Activated gamma-delta T cell treated with Interleukin-2 at 50 U/mL for 16 hours (primary cell): Measurements from ENCODE around the gene MSMO1.

Experiments
- DNase-seq: peaks from one replicate; pipeline ENCODE4 v3.0.0-alpha.2; 2020

The MSMO1 gene

GRCh38 chr4:165361810-165362209, 34.3 kb downstream of the MSMO1 start:
- no peak for DNase-seq

- DNase-seq: no peak
These were observed 37.1 kb downstream of the MSMO1 start for GRCh38 chr4:165364452-165365080.

- DNase-seq: no peak
These were observed 39.6 kb downstream of the MSMO1 start for GRCh38 chr4:165367040-165367439.

GRCh38 chr4:165368114-165368513, 40.6 kb downstream of the MSMO1 start:
- DNase-seq: no peak

- no peak for DNase-seq
These were observed 41.1 kb downstream of the MSMO1 start for GRCh38 chr4:165368567-165368966.

- no peak for DNase-seq
These were observed 42.1 kb downstream of the MSMO1 start for GRCh38 chr4:165369522-165369921.

- no peak for DNase-seq
These were observed 43.1 kb downstream of the MSMO1 start for GRCh38 chr4:165370530-165370929.

- DNase-seq: no peak
These were observed 48.0 kb downstream of the MSMO1 start for GRCh38 chr4:165375465-165375864.

GRCh38 chr4:165378398-165378744, 50.9 kb downstream of the MSMO1 start:
- DNase-seq: no peak

- peak; percentile 39 for DNase-seq
These were observed 51.5 kb downstream of the MSMO1 start, which contains the start of gene CPE for GRCh38 chr4:165378745-165379677. Gene CPE (plus strand): TSS chr4:165379008. CDS start chr4:165379222, 214 bp downstream.

GRCh38 chr4:165379678-165380064, 52.2 kb downstream of the MSMO1 start:
- DNase-seq: no peak

GRCh38 chr4:165380805-165381204, 53.3 kb downstream of the MSMO1 start:
- DNase-seq: no peak

GRCh38 chr4:165381821-165382373, 54.4 kb downstream of the MSMO1 start:
- DNase-seq: no peak

GRCh38 chr4:165382640-165383039, 55.2 kb downstream of the MSMO1 start:
- no peak for DNase-seq

GRCh38 chr4:165383591-165384073, 56.2 kb downstream of the MSMO1 start:
- no peak for DNase-seq

GRCh38 chr4:165384186-165384585, 56.7 kb downstream of the MSMO1 start:
- no peak for DNase-seq

- DNase-seq: no peak
These were observed 57.1 kb downstream of the MSMO1 start for GRCh38 chr4:165384598-165384997.

- DNase-seq: no peak
These were observed 57.7 kb downstream of the MSMO1 start for GRCh38 chr4:165385126-165385525.

GRCh38 chr4:165386328-165386727, 58.9 kb downstream of the MSMO1 start:
- no peak for DNase-seq

- DNase-seq: no peak
These were observed 61.3 kb downstream of the MSMO1 start for GRCh38 chr4:165388756-165389155.
